GM12875 (cell line): ENCODE results near the gene RNF167.

ENCODE experiments used
- H3K4me3 ChIP-seq: one replicate; pipeline ENCODE4 v1.5.1; 2011; ENCODE audit warnings: low read depth, low read length, control low read depth
- TF ChIP-seq, protein P1 (sequence below): IDR thresholded peaks from 2 replicates; pipeline ENCODE4 v1.5.1; 2011; ENCODE audit warnings: low read depth, mild to moderate bottlenecking, control low read depth, inconsistent platforms, low read length, moderate library complexity, borderline replicate concordance; ENCODE audit not compliant: insufficient read depth

RNF167 gene

DNA sequence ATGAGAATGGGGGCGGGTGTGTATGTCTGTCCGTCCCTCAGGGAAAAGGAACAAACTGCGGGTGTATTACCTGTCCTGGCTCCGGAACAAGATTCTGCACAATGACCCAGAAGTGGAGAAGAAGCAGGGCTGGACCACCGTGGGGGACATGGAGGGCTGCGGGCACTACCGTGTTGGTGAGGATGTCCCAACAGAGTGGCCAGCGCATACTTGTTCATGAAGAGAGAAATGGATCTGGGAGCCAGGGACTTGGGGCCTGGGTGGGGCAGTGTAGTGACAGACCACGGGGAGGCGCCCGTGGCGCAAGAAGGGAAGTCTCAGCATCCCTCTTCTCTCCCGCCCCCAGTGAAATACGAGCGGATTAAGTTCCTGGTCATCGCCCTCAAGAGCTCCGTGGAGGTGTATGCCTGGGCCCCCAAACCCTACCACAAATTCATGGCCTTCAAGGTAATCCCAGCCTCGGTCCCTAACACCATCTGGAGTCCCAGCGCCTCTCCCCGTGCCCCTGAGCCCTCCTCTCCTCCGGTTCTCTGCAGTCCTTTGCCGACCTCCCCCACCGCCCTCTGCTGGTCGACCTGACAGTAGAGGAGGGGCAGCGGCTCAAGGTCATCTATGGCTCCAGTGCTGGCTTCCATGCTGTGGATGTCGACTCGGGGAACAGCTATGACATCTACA, 44.3 kb upstream of the RNF167 start:
- H3K4me3 ChIP-seq: no peak overlapping the region
- TF ChIP-seq, protein P1, sequence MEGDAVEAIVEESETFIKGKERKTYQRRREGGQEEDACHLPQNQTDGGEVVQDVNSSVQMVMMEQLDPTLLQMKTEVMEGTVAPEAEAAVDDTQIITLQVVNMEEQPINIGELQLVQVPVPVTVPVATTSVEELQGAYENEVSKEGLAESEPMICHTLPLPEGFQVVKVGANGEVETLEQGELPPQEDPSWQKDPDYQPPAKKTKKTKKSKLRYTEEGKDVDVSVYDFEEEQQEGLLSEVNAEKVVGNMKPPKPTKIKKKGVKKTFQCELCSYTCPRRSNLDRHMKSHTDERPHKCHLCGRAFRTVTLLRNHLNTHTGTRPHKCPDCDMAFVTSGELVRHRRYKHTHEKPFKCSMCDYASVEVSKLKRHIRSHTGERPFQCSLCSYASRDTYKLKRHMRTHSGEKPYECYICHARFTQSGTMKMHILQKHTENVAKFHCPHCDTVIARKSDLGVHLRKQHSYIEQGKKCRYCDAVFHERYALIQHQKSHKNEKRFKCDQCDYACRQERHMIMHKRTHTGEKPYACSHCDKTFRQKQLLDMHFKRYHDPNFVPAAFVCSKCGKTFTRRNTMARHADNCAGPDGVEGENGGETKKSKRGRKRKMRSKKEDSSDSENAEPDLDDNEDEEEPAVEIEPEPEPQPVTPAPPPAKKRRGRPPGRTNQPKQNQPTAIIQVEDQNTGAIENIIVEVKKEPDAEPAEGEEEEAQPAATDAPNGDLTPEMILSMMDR: 0 out of 2 replicates have a peak, but pooled peaks have one; percentile 3

DNA sequence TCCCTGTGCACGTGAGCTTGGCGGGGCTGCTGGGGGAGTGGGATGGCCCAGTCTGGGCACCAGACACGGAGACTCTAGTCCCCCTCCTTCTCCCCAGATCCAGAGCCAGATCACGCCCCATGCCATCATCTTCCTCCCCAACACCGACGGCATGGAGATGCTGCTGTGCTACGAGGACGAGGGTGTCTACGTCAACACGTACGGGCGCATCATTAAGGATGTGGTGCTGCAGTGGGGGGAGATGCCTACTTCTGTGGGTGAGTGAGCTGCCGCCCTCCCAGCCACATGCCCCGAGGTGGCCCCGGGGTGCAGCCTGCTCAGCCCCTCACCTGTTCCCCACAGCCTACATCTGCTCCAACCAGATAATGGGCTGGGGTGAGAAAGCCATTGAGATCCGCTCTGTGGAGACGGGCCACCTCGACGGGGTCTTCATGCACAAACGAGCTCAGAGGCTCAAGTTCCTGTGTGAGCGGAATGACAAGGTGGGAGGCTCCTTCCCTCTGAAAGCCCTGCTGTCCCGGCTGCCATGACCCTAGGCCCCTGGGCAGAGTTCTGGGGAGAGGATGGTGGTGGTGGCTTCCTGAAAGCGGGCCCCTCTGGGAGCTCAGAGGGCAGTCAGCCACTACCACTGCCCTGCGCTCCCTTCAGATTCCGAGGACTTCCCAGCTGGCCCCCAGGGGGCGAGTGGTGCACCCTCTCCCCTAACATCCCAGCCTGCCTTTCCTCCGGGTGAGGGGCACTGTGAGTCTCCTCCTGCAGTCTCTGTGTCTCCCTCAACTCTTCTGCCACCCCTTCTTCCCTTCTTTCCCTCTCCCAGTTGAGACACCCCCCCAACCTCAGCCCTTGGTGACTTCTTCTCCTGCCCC, 43.5 kb upstream of the RNF167 start:
- TF ChIP-seq, protein P1: no peak
- no peak overlapping the region for H3K4me3 ChIP-seq

DNA sequence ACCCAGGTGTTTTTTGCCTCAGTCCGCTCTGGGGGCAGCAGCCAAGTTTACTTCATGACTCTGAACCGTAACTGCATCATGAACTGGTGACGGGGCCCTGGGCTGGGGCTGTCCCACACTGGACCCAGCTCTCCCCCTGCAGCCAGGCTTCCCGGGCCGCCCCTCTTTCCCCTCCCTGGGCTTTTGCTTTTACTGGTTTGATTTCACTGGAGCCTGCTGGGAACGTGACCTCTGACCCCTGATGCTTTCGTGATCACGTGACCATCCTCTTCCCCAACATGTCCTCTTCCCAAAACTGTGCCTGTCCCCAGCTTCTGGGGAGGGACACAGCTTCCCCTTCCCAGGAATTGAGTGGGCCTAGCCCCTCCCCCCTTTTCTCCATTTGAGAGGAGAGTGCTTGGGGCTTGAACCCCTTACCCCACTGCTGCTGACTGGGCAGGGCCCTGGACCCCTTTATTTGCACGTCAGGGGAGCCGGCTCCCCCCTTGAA, 42.8 kb upstream of the RNF167 start:
- TF ChIP-seq, protein P1: no peak
- no peak overlapping the region for H3K4me3 ChIP-seq

DNA sequence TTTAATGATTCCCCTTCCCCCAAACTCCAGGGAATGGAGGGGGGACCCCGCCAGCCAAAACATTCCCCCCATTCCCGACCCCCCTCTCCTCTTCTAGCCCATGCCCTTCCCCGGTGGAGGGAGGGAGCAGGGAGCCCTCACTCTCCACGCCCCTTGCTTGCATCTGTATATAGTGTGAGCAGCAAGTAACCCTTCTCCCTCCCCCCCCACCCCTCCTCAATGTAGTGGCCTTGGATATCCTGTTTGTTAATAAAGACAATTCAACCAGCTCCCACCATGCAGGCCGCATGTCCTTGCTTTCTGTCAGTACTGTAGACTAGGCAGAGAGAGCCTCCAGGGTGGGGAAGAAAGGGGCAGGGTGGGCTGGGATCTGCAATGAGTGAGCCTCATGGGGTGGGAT, 42.3 kb upstream of the RNF167 start:
- no peak overlapping the region for H3K4me3 ChIP-seq
- TF ChIP-seq, protein P1: no peak

DNA sequence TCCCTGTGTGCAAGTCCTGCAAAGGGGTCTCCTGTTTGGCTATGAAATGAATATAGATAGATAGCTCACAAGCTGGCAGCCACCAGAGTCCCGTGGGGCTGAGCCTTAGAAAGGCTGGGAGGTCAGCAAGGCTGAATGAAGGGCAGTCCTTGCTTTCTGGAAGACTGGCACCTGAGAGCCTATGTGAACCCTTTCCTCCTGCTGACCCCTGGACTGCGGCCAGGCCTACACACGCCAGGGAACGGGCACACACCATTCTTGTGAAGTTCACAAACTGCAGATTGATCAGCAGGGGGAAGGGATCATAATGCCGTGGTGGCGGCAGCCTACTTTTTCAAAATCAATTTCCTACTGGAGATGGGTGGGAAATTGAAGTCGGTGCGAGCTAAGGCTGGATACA, 41.7 kb upstream of the RNF167 start:
- no peak overlapping the region for H3K4me3 ChIP-seq
- TF ChIP-seq, protein P1: no peak

DNA sequence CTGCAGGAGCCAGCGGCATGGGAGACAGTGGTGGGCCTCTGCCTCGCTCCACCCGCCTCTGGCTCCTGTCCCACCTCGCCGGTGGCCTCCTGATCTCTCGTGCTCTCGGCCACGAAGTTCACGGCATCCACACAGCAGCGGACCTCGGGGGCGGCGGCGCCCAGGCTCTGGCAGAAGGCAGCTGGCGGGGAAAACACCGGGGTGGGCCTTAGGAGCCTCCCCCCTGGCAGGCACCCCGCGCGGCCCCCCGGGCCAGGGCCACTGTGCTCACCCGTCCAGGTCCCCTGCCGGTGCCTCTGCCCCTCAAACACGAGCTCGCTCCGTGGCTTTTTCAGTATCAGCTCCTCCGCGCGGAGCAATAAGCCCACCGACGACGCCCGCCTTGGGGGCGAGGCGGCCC, 41.1 kb upstream of the RNF167 start:
- TF ChIP-seq, protein P1: no peak
- peak overlapping the region; percentile 53 for H3K4me3 ChIP-seq
